ENCODE measurements around the gene ATP6AP1. TPM values are rescaled to one million over a fixed set of nuclear protein-coding genes. Genes with fewer than 3 reads are reported as not detected.

Gene ATP6AP1
- total RNA-seq, 1 donor from 2014 or later: 153 TPM

GRCh38 chrX:154466036-154466435 lies 37.6 kb downstream of the ATP6AP1 start:
- no peaks in the 10 kb centered on the region for H3K36me3 ChIP-seq (ENCODE audit: insufficient read depth, low read length)
- no peaks in the 10 kb centered on the region for H3K27me3 ChIP-seq (ENCODE audit: insufficient read depth, low read length)
- no peak overlapping the region for H3K27ac ChIP-seq (ENCODE audit: low read depth, low read length)
- no peak overlapping the region for H2AFZ ChIP-seq (ENCODE audit: low read depth, low read length)
- H3K36me3 Mint-ChIP-seq (ENCODE audit: low read depth, unreplicated experiment): no peaks in the 10 kb centered on the region
- TF ChIP-seq CTCF (IDR thresholded peaks at IDR 0.05; ENCODE audit: insufficient read depth, low read depth, low read length) (no peak), EZH2 (IDR thresholded peaks at IDR 0.05; ENCODE audit: insufficient read depth, low read length) (no peak)
- H3K4me2 ChIP-seq (ENCODE audit: low read length): no peak overlapping the region
- peaks cover 22% of the 10 kb centered on the region for H3K79me2 ChIP-seq (ENCODE audit: insufficient read depth, low read length)
- FAIRE-seq (no peak), DNase-seq (ENCODE audit: low read depth) (no peak)
- no peak overlapping the region for H3K4me3 Mint-ChIP-seq (ENCODE audit: unreplicated experiment)
- H3K9me3 ChIP-seq (ENCODE audit: insufficient read depth, low read depth, low read length): no peaks in the 10 kb centered on the region
- H3K27me3 Mint-ChIP-seq (ENCODE audit: low read depth, unreplicated experiment): no peaks in the 10 kb centered on the region
- no peaks in the 10 kb centered on the region for H3K4me1 Mint-ChIP-seq (ENCODE audit: low read depth, unreplicated experiment)
- no peaks in the 10 kb centered on the region for H3K4me1 ChIP-seq (ENCODE audit: insufficient read depth, low read length)
- H3K9ac ChIP-seq (ENCODE audit: low read length): no peak overlapping the region
- H3K27ac Mint-ChIP-seq (ENCODE audit: unreplicated experiment): no peak overlapping the region
- no peak overlapping the region for H3K4me3 ChIP-seq (ENCODE audit: insufficient read depth, low read depth, low read length)
- peaks cover 25% of the 10 kb centered on the region for H4K20me1 ChIP-seq (ENCODE audit: insufficient read depth, low read length)
- no peaks in the 10 kb centered on the region for H3K9me3 Mint-ChIP-seq (ENCODE audit: unreplicated experiment)

GRCh38 chrX:154466907-154467306 lies 38.4 kb downstream of the ATP6AP1 start:
- no peaks in the 10 kb centered on the region for H3K9me3 ChIP-seq (ENCODE audit: insufficient read depth, low read depth, low read length)
- H3K4me2 ChIP-seq (ENCODE audit: low read length): no peak overlapping the region
- Mint-ChIP-seq H3K27ac (ENCODE audit: unreplicated experiment) (no peak overlapping the region), H3K27me3 (ENCODE audit: low read depth, unreplicated experiment) (no peaks in the 10 kb centered on the region), H3K4me3 (ENCODE audit: unreplicated experiment) (no peak overlapping the region), H3K36me3 (ENCODE audit: low read depth, unreplicated experiment) (no peaks in the 10 kb centered on the region), H3K9me3 (ENCODE audit: unreplicated experiment) (no peaks in the 10 kb centered on the region), H3K4me1 (ENCODE audit: low read depth, unreplicated experiment) (no peaks in the 10 kb centered on the region)
- H3K27ac ChIP-seq (ENCODE audit: low read depth, low read length): no peak overlapping the region
- no peak overlapping the region for H3K9ac ChIP-seq (ENCODE audit: low read length)
- H3K4me3 ChIP-seq (ENCODE audit: insufficient read depth, low read depth, low read length): no peak overlapping the region
- DNase-seq (ENCODE audit: low read depth) (no peak), FAIRE-seq (no peak)
- TF ChIP-seq CTCF (IDR thresholded peaks at IDR 0.05; ENCODE audit: insufficient read depth, low read depth, low read length): no peak
- TF ChIP-seq EZH2 (IDR thresholded peaks at IDR 0.05; ENCODE audit: insufficient read depth, low read length): no peak
- no peaks in the 10 kb centered on the region for H3K4me1 ChIP-seq (ENCODE audit: insufficient read depth, low read length)
- peaks cover 1% of the 10 kb centered on the region for H3K36me3 ChIP-seq (ENCODE audit: insufficient read depth, low read length)
- no peak overlapping the region for H2AFZ ChIP-seq (ENCODE audit: low read depth, low read length)
- H3K79me2 ChIP-seq (ENCODE audit: insufficient read depth, low read length): peaks cover 14% of the 10 kb centered on the region
- peaks cover 17% of the 10 kb centered on the region for H4K20me1 ChIP-seq (ENCODE audit: insufficient read depth, low read length)
- no peaks in the 10 kb centered on the region for H3K27me3 ChIP-seq (ENCODE audit: insufficient read depth, low read length)

GRCh38 chrX:154467556-154467955 lies 39.1 kb downstream of the ATP6AP1 start:
- Histone ChIP-seq H4K20me1 (ENCODE audit: insufficient read depth, low read length) (peaks cover 10% of the 10 kb centered on the region), H3K4me3 (ENCODE audit: insufficient read depth, low read depth, low read length) (no peak overlapping the region), H3K27ac (ENCODE audit: low read depth, low read length) (no peak overlapping the region), H3K4me2 (ENCODE audit: low read length) (no peak overlapping the region), H3K9ac (ENCODE audit: low read length) (no peak overlapping the region), H3K79me2 (ENCODE audit: insufficient read depth, low read length) (peaks cover 7% of the 10 kb centered on the region), H3K4me1 (ENCODE audit: insufficient read depth, low read length) (no peaks in the 10 kb centered on the region), H3K36me3 (ENCODE audit: insufficient read depth, low read length) (peaks cover 2% of the 10 kb centered on the region), H2AFZ (ENCODE audit: low read depth, low read length) (no peak overlapping the region), H3K27me3 (ENCODE audit: insufficient read depth, low read length) (no peaks in the 10 kb centered on the region), H3K9me3 (ENCODE audit: insufficient read depth, low read depth, low read length) (no peaks in the 10 kb centered on the region)
- no peak for FAIRE-seq
- no peak overlapping the region for H3K4me3 Mint-ChIP-seq (ENCODE audit: unreplicated experiment)
- H3K27ac Mint-ChIP-seq (ENCODE audit: unreplicated experiment): no peak overlapping the region
- H3K9me3 Mint-ChIP-seq (ENCODE audit: unreplicated experiment): no peaks in the 10 kb centered on the region
- TF ChIP-seq CTCF (IDR thresholded peaks at IDR 0.05; ENCODE audit: insufficient read depth, low read depth, low read length) (no peak), EZH2 (IDR thresholded peaks at IDR 0.05; ENCODE audit: insufficient read depth, low read length) (no peak)
- H3K36me3 Mint-ChIP-seq (ENCODE audit: low read depth, unreplicated experiment): no peaks in the 10 kb centered on the region
- DNase-seq (ENCODE audit: low read depth): no peak
- H3K27me3 Mint-ChIP-seq (ENCODE audit: low read depth, unreplicated experiment): no peaks in the 10 kb centered on the region
- no peaks in the 10 kb centered on the region for H3K4me1 Mint-ChIP-seq (ENCODE audit: low read depth, unreplicated experiment)
